ENCODE measurements around the gene MBD5.

MBD5 gene

GRCh38 chr2:148548716-148549400 lies 528.0 kb downstream of the MBD5 start:
- DNase-seq (ENCODE audit: low read depth), result no peak

GRCh38 chr2:148552675-148553331 lies 531.9 kb downstream of the MBD5 start:
- DNase-seq (ENCODE audit: low read depth), result no peak

- no peak for DNase-seq (ENCODE audit: low read depth)
Measured at GRCh38 chr2:148553332-148553887, 532.5 kb downstream of the MBD5 start.

- no peak for DNase-seq (ENCODE audit: low read depth)
Measured at GRCh38 chr2:148554459-148555247, 533.8 kb downstream of the MBD5 start.

GRCh38 chr2:148555622-148556294 lies 534.9 kb downstream of the MBD5 start:
- DNase-seq (ENCODE audit: low read depth), result no peak

- no peak for DNase-seq (ENCODE audit: low read depth)
Measured at GRCh38 chr2:148557844-148558436, 537.0 kb downstream of the MBD5 start.

GRCh38 chr2:148560496-148560895 lies 539.6 kb downstream of the MBD5 start:
- no peak for DNase-seq (ENCODE audit: low read depth)

- DNase-seq (ENCODE audit: low read depth), result no peak
Measured at GRCh38 chr2:148561389-148561788, 540.5 kb downstream of the MBD5 start.

GRCh38 chr2:148565272-148565894 lies 544.5 kb downstream of the MBD5 start:
- no peak for DNase-seq (ENCODE audit: low read depth)

Measured in activated T-helper 9 cell treated with anti-CD3 and anti-CD28 coated beads, Interleukin-2, amount 50 U/mL, for 16 hours (primary cell).